HepG2 (cell line): ENCODE results near the gene TBL3. TPM values are rescaled to one million over a fixed set of nuclear protein-coding genes. Genes with fewer than 3 reads are reported as not detected.
"Not testable (repeated sequence)": the region's sequence is repeated elsewhere in the genome, so short reads cannot be mapped to it uniquely, and the experiment has no call there.

Experiments
- ATAC-seq: fragments of 200-7000 bp; cut with Tn5 transposase; 3 replicates; pipeline ENCODE4 v1.9.1; 2020; ENCODE audit warnings: mild to moderate bottlenecking, moderate library complexity
- BruUV-seq: library from RNA; stranded (reverse); fragments of 400-500 nt; replicated peaks from 2 replicates; lab custom pipeline; 2021; lab: Mats Ljungman, UMichigan
- CTCF ChIA-PET: fragments of 300-600 bp; formaldehyde crosslinking; extraction: SDS; loops from one replicate; lab custom pipeline; 2021; ENCODE audit warnings: low total read pairs, inconsistent platforms, low intra/inter-chr PET ratio; lab: Yijun Ruan, JAX
- POLR2A ChIA-PET: fragments of 350-600 bp; sonication (Branson Sonifier 250); formaldehyde crosslinking; loops from one replicate; lab custom pipeline; 2020; ENCODE audit warnings: antibody characterized with exemption, inconsistent platforms; lab: Yijun Ruan, JAX
- DNase-seq: peaks from one replicate; pipeline ENCODE4 v3.0.0-alpha.2; 2015; ENCODE audit warnings: low spot score
- FAIRE-seq: peaks from 3 replicates; lab custom pipeline; 2011; peaks lifted over from hg19 to GRCh38; lab: Jason Lieb, UNC
- H2AFZ ChIP-seq: one replicate; pipeline ENCODE4 v1.6.1; 2011; ENCODE audit warnings: low read length, inconsistent platforms
- H3K27ac ChIP-seq: fragments of 300-600 bp; 3 replicates; pipeline ENCODE4 v1.8.0; 2011; ENCODE audit warnings: mixed run types, mild to moderate bottlenecking, mixed read lengths, low read length, inconsistent platforms; ENCODE audit not compliant: insufficient read depth; ENCODE audit errors: extremely low read length
- H3K27me3 ChIP-seq, 2 experiments: fragments of 200-600 bp in 1 of 2; 2 replicates in 1 of 2; 3 replicates in 1 of 2; pipeline versions ENCODE4 v1.6.0 to v1.8.0; 2011; ENCODE audit warnings: low read length in 2 of 2, mild to moderate bottlenecking in 2 of 2, moderate library complexity in 2 of 2, inconsistent platforms in 1 of 2; ENCODE audit not compliant: insufficient read depth in 2 of 2, control insufficient read depth in 1 of 2
- H3K36me3 ChIP-seq, 2 experiments: fragments of 200-600 bp in 1 of 2; replicated peaks in 1 of 2; 2 replicates in 1 of 2; 3 replicates in 1 of 2; pipeline versions ENCODE4 v1.5.1 to v1.8.0; 2011; ENCODE audit warnings: low read length in 2 of 2, inconsistent platforms in 1 of 2; ENCODE audit not compliant: insufficient read depth in 2 of 2, control insufficient read depth in 1 of 2
- H3K4me1 ChIP-seq: 2 replicates; pipeline ENCODE4 v1.5.1; 2012; ENCODE audit warnings: low read length, inconsistent platforms; ENCODE audit not compliant: insufficient read depth
- H3K4me2 ChIP-seq: 2 replicates; pipeline ENCODE4 v1.6.0; 2011; ENCODE audit warnings: low read depth, low read length, inconsistent platforms
- H3K4me3 ChIP-seq, 3 experiments: fragments of 200-600 bp in 1 of 3; sonication (generic), shearing (Covaris generic) in 1 of 3; replicated peaks in 1 of 3; 2 replicates each; pipeline ENCODE4 v1.5.1; 2011 to 2016; ENCODE audit warnings: low read length in 3 of 3, inconsistent platforms in 2 of 3, low read depth in 2 of 3, mild to moderate bottlenecking in 2 of 3, control low read depth in 1 of 3, mixed read lengths in 1 of 3; ENCODE audit not compliant: insufficient read depth in 1 of 3
- H3K79me2 ChIP-seq: one replicate; pipeline ENCODE4 v1.6.1; 2011; ENCODE audit warnings: low read length, inconsistent platforms; ENCODE audit not compliant: insufficient read depth
- H3K9ac ChIP-seq: 2 replicates; pipeline ENCODE4 v1.6.0; 2011; ENCODE audit warnings: mild to moderate bottlenecking, low read depth, low read length, inconsistent platforms; ENCODE audit not compliant: insufficient read depth
- H3K9me3 ChIP-seq: 2 replicates; pipeline ENCODE4 v1.5.1; 2012; ENCODE audit warnings: mild to moderate bottlenecking, low read length
- H4K20me1 ChIP-seq: 2 replicates; pipeline ENCODE4 v1.6.0; 2011; ENCODE audit warnings: inconsistent platforms, mild to moderate bottlenecking, low read length, moderate library complexity; ENCODE audit not compliant: insufficient read depth
- MATR3 ChIP-seq: sonication (generic); formaldehyde crosslinking; IDR thresholded peaks from 2 replicates; pipeline ENCODE4 v1.4.0; 2020; ENCODE audit warnings: missing genetic modification reagents
- NKX3-1 ChIP-seq: sonication (generic); formaldehyde crosslinking; IDR thresholded peaks from 2 replicates; pipeline ENCODE4 v1.5.0; 2020; ENCODE audit warnings: missing genetic modification reagents
- NR1H2 ChIP-seq: sonication (generic); formaldehyde crosslinking; IDR thresholded peaks from 2 replicates; pipeline ENCODE4 v1.8.1; 2022; ENCODE audit warnings: low read depth, missing genetic modification reagents, borderline replicate concordance
- RBFOX2 ChIP-seq: fragments of 200-400 bp; formaldehyde crosslinking; IDR thresholded peaks from 2 replicates; pipeline ENCODE4 v1.6.1; 2017; ENCODE audit warnings: low read depth, mild to moderate bottlenecking, low read length
- RFX1 ChIP-seq: fragments of 450-650 bp; IDR thresholded peaks from 2 replicates; pipeline ENCODE4 v1.6.1; 2017
- SAP130 ChIP-seq: IDR thresholded peaks from 2 replicates; pipeline ENCODE4 v1.6.1; 2016; ENCODE audit warnings: low read depth
- ZBTB38 ChIP-seq: sonication (generic); formaldehyde crosslinking; IDR thresholded peaks from 2 replicates; pipeline ENCODE4 v1.5.1; 2020; ENCODE audit warnings: mild to moderate bottlenecking, missing genetic modification reagents
- ZFP36 ChIP-seq: fragments of 150-350 bp; IDR thresholded peaks from 2 replicates; pipeline ENCODE4 v1.6.1; 2018; ENCODE audit warnings: borderline replicate concordance, low read length, low read depth; ENCODE audit not compliant: partially characterized antibody
- ZMYM3 ChIP-seq: sonication (generic); formaldehyde crosslinking; IDR thresholded peaks from 2 replicates; pipeline ENCODE4 v1.5.1; 2020; ENCODE audit warnings: mild to moderate bottlenecking, missing genetic modification reagents
- WGBS: methylation state at CpG from one replicate; pipeline ENCODE4 v1.1.6; 2017; ENCODE audit warnings: low lambda C conversion rate; 5-methylcytosine and 5-hydroxymethylcytosine counted together
- in situ Hi-C: cut with HindIII; loops from 2 replicates; pipeline ENCODE4 v1.10.0; 2017; ENCODE audit warnings: low pct_unique_long_range_greater_than_20kb; ENCODE audit not compliant: extremely low pct_ligation_motif_present
- intact Hi-C: fragments of 100-400 bp; cut with micrococcal nuclease; formaldehyde crosslinking; loops from one replicate; pipeline ENCODE4 v1.10.0; 2022; ENCODE audit not compliant: unreplicated experiment
- polyA plus RNA-seq, 8 experiments: library from polyadenylated mRNA; depleted of rRNA in 3 of 8; stranded (reverse) in 7 of 8; unstranded in 1 of 8; fragments of >200 nt; fragmentation: Illumina TruSeq in 4 of 8; extraction: Trizol in 4 of 8; gene quantifications; 2 replicates each; pipeline versions ENCODE4 v1.2.1 to v1.2.3, GENCODE V29; 2011 to 2016; ENCODE audit warnings: low read depth in 4 of 8, missing spikeins in 1 of 8, mixed read lengths in 1 of 8; ENCODE audit not compliant: insufficient read depth in 1 of 8
- total RNA-seq, 5 experiments: library from RNA; depleted of rRNA; stranded (reverse); fragments of >200 nt; fragmentation: Illumina TruSeq; extraction: Trizol; gene quantifications; 2 replicates each; pipeline ENCODE4 v1.2.3, GENCODE V29; 2016; ENCODE audit warnings: low read depth in 1 of 5
- TF ChIP-seq, protein P1 (sequence below): sonication (generic); formaldehyde crosslinking; IDR thresholded peaks from 2 replicates; pipeline ENCODE4 v1.5.1; 2020; ENCODE audit warnings: mild to moderate bottlenecking, missing genetic modification reagents
- TF ChIP-seq, protein P2 (sequence below): IDR thresholded peaks from 2 replicates; pipeline ENCODE4 v1.6.1; 2016

The TBL3 gene
- total and polyA plus RNA-seq, 2 of the 13 experiments (the other 11 are each of a cell fraction or from before 2014, with no cell fraction given), result 16.8 to 38.0 TPM

DNA sequence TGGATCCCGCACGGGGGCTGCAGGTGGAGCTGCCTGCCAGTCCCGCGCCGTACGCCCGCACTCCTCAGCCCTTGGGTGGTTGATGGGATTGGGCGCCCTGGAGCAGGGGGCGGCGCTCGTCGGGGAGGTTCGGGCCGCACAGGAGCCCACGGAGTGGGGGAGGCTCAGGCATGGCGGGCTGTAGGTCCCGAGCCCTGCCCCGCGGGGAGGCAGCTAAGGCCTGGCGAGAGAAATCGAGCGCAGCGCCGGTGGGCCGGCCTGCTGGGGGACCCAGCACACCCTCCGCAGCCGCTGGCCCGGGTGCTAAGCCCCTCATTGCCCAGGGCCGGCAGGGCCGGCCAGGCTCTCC is 13.7 kb upstream of the TBL3 start:
- DNase-seq, in situ Hi-C loops, H2AFZ ChIP-seq, FAIRE-seq, CTCF ChIA-PET, H3K4me3 ChIP-seq, ATAC-seq, H3K27ac ChIP-seq, H3K9me3 ChIP-seq, H3K4me2 ChIP-seq, H3K9ac ChIP-seq, BruUV-seq: not testable (repeated sequence)
- TF ChIP-seq RBFOX2 (0 out of 2 replicates have a peak, but pooled peaks have one; percentile 8), ZBTB38 (CRISPR knock-in tag) (0 out of 2 replicates have a peak, but pooled peaks have one; percentile 62)
- H3K27me3 ChIP-seq, result peaks cover 3 to 15% of the 10 kb centered on the region in 2 experiments; a peak in 3 of 5 replicates
- POLR2A ChIA-PET, result interaction anchor here (1.1 to 7.4 kb wide), 5 partner anchors 8 to 27 kb away, joined by 3 to 139 read pairs (median 5); partner anchors contain the start of genes MSRB1, RNF151 and TBL3
- H4K20me1 ChIP-seq, result peaks cover 22% of the 10 kb centered on the region
- peaks cover 17% of the 10 kb centered on the region for H3K79me2 ChIP-seq
- peaks cover 2 to 12% of the 10 kb centered on the region in 2 experiments; a peak in 3 of 5 replicates for H3K36me3 ChIP-seq
- intact Hi-C loops, result loop anchor here (2.0 kb wide), 1 partner anchor 17 kb away; no protein-coding TSS in a partner anchor
- 97% methylated on average over 13 of the region's 30 CpGs for WGBS
- peaks cover 52% of the 10 kb centered on the region for H3K4me1 ChIP-seq

DNA sequence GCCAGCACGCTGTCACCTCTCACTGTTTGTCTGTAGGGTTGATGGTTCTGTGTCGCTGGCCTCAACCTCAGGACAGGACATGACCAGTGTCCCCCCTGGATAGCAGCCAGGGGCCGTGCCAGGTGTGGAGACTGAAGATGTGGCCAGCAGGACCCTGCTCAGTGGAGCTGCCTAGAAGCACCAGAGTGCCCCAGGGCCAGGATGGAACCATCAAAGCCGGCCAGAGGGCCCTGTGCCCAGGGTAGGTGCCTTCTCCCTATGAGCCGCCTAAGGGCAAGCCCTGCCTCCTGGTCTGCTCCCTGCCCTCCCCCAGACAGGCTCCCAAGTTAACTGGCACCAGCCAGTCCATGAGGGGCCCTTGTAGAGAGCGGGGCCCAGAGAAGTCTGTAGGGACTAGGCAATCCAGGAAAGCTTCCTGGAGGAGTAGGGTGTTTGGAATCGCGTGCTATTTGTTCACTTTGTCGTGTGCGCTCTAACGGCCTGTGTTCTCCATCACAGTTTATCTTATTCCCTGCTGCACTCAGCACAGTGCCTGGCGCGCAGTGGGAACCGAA is 13.1 kb upstream of the TBL3 start:
- no TSS peak for BruUV-seq
- DNase-seq (no peak), FAIRE-seq (no peak), ATAC-seq (peak; percentile 2)
- Histone ChIP-seq H4K20me1 (peaks cover 28% of the 10 kb centered on the region), H3K4me1 (peaks cover 57% of the 10 kb centered on the region), H3K27ac (no peak overlapping the region), H3K9ac (peak overlapping the region; percentile 42), H3K79me2 (peaks cover 24% of the 10 kb centered on the region), H3K4me2 (peak overlapping the region; percentile 98), H3K4me3 (peak overlapping the region in 2 of 3 experiments; percentile 52 to 98; a peak in 4 of 6 replicates), H2AFZ (peak overlapping the region; percentile 65), H3K27me3 (peaks cover 1 to 12% of the 10 kb centered on the region in 2 experiments; a peak in 4 of 5 replicates), H3K36me3 (peaks cover 3 to 16% of the 10 kb centered on the region in 2 experiments; a peak in 3 of 5 replicates), H3K9me3 (no peaks in the 10 kb centered on the region)
- intact Hi-C loops (loop anchor here (2.0 kb wide), 1 partner anchor 18 kb away; no protein-coding TSS in a partner anchor), in situ Hi-C loops (no loop called here)
- ChIA-PET CTCF (no interaction called here), POLR2A (interaction anchor here (7.4 kb wide), 1 partner anchor 17 kb away, joined by 139 read pairs; the partner anchor contains the start of gene MSRB1)
- 37% methylated on average over 11 of the region's 14 CpGs for WGBS
- 0 out of 2 replicates have a peak, but pooled peaks have one; percentile 18 for TF ChIP-seq NR1H2
- TF ChIP-seq RFX1, result no peak
- no peak for TF ChIP-seq SAP130 (CRISPR knock-in tag)
- peak; percentile 85 for TF ChIP-seq ZMYM3 (CRISPR knock-in tag)
- TF ChIP-seq ZFP36, result peak; percentile 84
- TF ChIP-seq, protein P1, sequence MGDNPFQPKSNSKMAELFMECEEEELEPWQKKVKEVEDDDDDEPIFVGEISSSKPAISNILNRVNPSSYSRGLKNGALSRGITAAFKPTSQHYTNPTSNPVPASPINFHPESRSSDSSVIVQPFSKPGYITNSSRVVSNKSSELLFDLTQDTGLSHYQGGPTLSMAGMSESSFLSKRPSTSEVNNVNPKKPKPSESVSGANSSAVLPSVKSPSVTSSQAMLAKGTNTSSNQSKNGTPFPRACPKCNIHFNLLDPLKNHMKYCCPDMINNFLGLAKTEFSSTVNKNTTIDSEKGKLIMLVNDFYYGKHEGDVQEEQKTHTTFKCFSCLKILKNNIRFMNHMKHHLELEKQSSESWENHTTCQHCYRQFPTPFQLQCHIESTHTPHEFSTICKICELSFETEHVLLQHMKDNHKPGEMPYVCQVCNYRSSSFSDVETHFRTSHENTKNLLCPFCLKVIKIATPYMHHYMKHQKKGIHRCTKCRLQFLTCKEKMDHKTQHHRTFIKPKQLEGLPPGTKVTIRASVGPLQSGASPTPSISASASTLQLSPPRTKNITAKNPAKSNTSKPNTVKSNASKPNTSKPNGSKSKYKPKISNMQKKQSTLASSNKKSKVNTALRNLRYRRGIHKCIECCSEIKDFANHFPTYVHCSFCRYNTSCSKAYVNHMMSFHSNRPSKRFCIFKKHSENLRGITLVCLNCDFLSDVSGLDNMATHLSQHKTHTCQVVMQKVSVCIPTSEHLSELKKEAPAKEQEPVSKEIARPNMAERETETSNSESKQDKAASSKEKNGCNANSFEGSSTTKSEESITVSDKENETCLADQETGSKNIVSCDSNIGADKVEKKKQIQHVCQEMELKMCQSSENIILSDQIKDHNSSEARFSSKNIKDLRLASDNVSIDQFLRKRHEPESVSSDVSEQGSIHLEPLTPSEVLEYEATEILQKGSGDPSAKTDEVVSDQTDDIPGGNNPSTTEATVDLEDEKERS (CRISPR knock-in tag), result 0 out of 2 replicates have a peak, but pooled peaks have one; percentile 16
- TF ChIP-seq, protein P2, sequence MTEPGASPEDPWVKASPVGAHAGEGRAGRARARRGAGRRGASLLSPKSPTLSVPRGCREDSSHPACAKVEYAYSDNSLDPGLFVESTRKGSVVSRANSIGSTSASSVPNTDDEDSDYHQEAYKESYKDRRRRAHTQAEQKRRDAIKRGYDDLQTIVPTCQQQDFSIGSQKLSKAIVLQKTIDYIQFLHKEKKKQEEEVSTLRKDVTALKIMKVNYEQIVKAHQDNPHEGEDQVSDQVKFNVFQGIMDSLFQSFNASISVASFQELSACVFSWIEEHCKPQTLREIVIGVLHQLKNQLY (CRISPR knock-in tag), result no peak
- TF ChIP-seq MATR3 (CRISPR knock-in tag), result no peak
- TF ChIP-seq NKX3-1 (CRISPR knock-in tag), result 0 out of 2 replicates have a peak, but pooled peaks have one; percentile 10
